ENCODE data around the gene DLG2.

DLG2 gene

DNA sequence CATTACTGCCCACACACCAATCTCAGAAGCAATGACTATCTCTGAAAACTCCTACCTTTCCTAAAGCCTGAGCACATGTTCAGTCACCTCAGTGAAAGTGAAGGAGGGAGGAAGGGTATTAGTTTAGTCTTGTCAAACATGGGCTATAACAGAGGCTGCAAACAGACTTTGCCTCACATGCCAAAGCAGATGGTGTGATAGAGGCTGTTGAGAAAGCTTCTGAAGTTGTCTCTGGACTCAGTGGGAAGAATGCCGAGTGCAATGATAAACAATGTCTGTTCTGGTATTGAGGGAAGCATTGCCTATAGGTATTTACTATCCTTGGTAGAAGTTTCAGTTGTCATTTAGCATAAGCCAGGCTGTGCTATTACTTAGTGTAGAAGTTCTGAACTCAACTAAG lies 2026.5 kb downstream of the DLG2 start:
- TF ChIP-seq, protein P1, sequence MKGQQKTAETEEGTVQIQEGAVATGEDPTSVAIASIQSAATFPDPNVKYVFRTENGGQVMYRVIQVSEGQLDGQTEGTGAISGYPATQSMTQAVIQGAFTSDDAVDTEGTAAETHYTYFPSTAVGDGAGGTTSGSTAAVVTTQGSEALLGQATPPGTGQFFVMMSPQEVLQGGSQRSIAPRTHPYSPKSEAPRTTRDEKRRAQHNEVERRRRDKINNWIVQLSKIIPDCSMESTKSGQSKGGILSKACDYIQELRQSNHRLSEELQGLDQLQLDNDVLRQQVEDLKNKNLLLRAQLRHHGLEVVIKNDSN (IDR thresholded peaks at IDR 0.05) = no peak
- TF ChIP-seq REST (IDR thresholded peaks at IDR 0.05; ENCODE audit: low read depth) (no peak), NFIC (IDR thresholded peaks at IDR 0.05) (no peak), CEBPB (IDR thresholded peaks at IDR 0.05) (no peak), TCF12 (IDR thresholded peaks at IDR 0.05; ENCODE audit: low read depth) (no peak), MAX (IDR thresholded peaks at IDR 0.05) (no peak), EGR1 (IDR thresholded peaks at IDR 0.05) (no peak), TAF1 (IDR thresholded peaks at IDR 0.05; ENCODE audit: low read depth) (no peak), EP300 (IDR thresholded peaks at IDR 0.05; ENCODE audit: borderline replicate concordance) (no peak), YY1 (IDR thresholded peaks at IDR 0.05; ENCODE audit: low read depth) (no peak)

DNA sequence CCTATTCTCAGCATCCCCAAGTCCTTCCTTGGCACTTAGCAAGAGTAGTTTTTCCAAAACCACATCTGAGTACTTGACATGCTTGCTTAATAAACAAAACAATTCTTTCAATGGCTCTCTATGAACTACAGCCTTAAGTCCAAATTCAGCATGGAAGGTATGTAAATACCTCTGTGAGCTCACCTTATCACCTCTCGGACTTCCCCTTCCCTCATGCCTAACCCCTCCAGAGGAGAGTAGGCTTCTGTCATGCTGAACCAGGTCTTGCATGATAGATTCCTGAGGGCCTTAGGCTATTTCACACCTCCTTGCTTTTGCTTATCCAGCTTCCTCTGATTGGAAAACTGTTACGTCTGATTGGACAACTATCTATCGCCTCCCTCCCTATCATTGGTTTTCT lies 2028.1 kb downstream of the DLG2 start:
- TF ChIP-seq RAD21 (IDR thresholded peaks at IDR 0.05; ENCODE audit: low read depth) (no peak), TCF12 (IDR thresholded peaks at IDR 0.05; ENCODE audit: low read depth) (no peak), FOXM1 (IDR thresholded peaks at IDR 0.05; ENCODE audit: borderline replicate concordance, low read depth) (no peak), CEBPB (IDR thresholded peaks at IDR 0.05) (no peak), TEAD4 (IDR thresholded peaks at IDR 0.05) (no peak)
- TF ChIP-seq, protein P1 (IDR thresholded peaks at IDR 0.05) = no peak

GRCh38 chr11:83583757-83584366 lies 2043.3 kb downstream of the DLG2 start:
- TF ChIP-seq EGR1 (IDR thresholded peaks at IDR 0.05) (no peak), RAD21 (IDR thresholded peaks at IDR 0.05; ENCODE audit: low read depth) (no peak), TEAD4 (IDR thresholded peaks at IDR 0.05) (no peak), ZBTB7A (IDR thresholded peaks at IDR 0.05; ENCODE audit: low read depth) (no peak), TAF1 (IDR thresholded peaks at IDR 0.05; ENCODE audit: low read depth) (no peak), MAX (IDR thresholded peaks at IDR 0.05) (no peak), REST (IDR thresholded peaks at IDR 0.05; ENCODE audit: low read depth) (no peak), EP300 (IDR thresholded peaks at IDR 0.05; ENCODE audit: borderline replicate concordance) (no peak), CEBPB (IDR thresholded peaks at IDR 0.05) (no peak)

DNA sequence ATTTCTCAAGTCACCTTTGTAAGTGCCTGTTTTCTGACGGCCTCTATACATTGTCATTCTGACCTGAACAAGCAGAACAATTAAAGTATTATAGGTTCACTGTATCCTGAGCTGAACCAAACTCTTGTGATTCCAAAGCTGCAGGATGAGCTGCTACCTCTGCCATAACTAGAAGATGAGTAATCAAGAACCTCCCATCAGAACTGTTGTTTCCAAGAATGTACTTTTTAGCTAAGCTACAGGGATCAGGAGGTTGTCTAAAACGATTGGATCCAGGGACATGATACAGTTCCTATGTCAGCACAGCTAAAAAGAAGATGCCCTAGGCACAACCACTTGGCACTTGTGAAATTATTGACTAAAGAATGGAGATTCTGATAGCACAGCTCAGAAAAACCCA lies 2052.6 kb downstream of the DLG2 start:
- TF ChIP-seq, protein P1 (IDR thresholded peaks at IDR 0.05) = no peak
- no peak for TF ChIP-seq NFIC (IDR thresholded peaks at IDR 0.05)
- TF ChIP-seq TCF12 (IDR thresholded peaks at IDR 0.05; ENCODE audit: low read depth) = no peak
- no peak for TF ChIP-seq CREB1 (IDR thresholded peaks at IDR 0.05; ENCODE audit: low read depth)
- TF ChIP-seq YY1 (IDR thresholded peaks at IDR 0.05; ENCODE audit: low read depth) = no peak
- TF ChIP-seq EGR1 (IDR thresholded peaks at IDR 0.05) = no peak
- TF ChIP-seq REST (IDR thresholded peaks at IDR 0.05; ENCODE audit: low read depth) = no peak
- TF ChIP-seq MAX (IDR thresholded peaks at IDR 0.05) = no peak
- no peak for TF ChIP-seq RAD21 (IDR thresholded peaks at IDR 0.05; ENCODE audit: low read depth)
